Measurements from ENCODE around the gene COPA. TPM values are rescaled to one million over a fixed set of nuclear protein-coding genes. Genes with fewer than 3 reads are reported as not detected.
A peak's percentile ranks its signal among the peaks of the same experiment; 100 is the strongest.

Gene COPA
- total RNA-seq, 1 donor from 2014 or later: 94.8 TPM

DNA sequence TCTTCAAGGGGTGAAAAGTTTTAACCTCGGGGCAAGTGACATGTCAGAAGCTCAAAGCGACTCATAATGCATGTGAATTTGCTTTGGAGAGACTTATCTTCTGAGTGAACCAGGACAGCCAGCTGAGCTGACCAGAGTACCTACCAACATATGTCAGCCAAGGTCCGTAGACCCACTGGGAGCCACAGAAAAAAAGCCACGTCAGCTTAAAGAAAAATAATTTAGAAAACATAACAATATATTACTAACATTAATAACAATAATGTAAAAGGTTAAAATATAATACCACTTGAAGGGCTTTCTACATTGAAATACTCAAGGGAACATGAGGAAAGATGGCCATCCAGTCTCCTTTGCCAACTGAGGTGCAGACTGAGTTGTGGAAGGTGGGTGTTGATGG, 65.1 kb downstream of the COPA start:
- DNase-seq (ENCODE audit: low spot score) (no peak), ATAC-seq (no peak)

DNA sequence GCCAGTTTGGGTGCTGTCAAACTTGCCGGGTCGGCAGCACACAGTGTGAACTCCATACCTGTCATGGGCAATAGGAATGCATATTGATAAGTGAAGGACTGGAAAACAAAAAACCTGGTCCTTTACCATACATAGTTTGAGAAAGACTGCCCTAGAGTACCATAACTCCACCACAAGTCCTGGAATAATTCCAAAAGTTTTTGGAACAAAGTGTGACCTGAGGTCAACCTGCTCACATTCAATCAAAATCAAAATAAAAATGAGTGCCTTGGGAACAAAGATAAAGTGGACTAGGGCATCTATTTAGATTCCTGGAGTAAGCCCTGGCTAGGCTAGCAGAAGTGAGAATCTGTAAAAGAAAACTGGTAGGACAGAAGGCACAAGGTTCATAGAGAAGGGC, 65.7 kb downstream of the COPA start:
- ATAC-seq: peak; percentile 59

DNA sequence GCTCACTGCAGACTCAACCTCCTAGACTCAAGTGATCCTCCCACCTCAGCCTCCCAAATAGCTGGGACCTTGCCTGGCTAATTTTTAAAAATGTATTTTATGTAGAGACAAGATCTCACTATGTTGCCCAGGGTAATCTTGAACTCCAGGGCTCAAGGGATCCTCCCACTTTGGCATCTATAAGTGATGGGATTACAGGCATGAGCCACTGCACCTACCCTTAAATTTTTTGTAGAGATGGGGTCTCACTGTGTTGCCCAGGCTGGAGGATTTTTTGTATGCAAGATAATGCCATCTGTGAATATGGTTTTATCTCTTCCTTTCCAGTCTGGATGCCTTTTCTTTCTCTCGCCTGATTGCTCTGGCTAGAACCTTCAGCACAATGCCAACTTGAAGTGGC, 72.0 kb downstream of the COPA start:
- ATAC-seq: no peak
- no peak for DNase-seq (ENCODE audit: low spot score)

More for the DNA sequence above, 65.7 kb downstream of the COPA start:
- no peak for DNase-seq (ENCODE audit: low spot score)

DNA sequence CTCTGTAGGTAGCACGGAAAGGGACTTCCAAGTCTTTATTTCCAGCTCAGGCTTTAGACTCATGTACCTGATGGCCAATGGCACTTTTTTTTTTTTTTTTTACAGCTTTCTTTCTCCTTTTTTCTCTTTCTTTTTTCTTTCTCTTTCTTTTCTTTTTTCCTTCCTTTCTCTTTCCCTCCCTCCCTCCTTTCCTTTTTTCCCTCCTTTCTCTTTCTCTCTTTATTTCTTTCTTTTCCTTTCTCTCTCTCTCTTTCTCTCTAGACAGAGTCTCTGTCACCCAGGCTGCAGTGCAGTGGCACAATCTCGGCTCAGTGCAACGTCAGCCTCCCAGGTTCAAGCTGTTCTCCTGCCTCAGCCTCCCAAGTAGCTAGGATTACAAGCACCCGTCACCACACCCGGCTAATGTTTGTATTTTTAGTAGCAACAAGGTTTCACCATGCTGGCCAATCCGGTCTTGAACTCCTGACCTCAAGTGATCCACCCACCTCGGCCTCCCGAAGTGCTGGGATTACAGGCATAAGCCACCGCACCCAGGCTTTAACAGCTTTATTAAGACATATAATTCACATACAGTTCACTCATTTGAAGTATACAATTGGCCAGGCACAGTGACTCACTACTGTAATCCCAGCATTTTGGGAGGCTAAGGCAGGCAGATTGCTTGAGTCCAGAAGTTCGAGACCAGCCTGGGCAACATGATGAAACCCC, 75.6 kb downstream of the COPA start:
- no peak for ATAC-seq
- no peak for DNase-seq (ENCODE audit: low spot score)

DNA sequence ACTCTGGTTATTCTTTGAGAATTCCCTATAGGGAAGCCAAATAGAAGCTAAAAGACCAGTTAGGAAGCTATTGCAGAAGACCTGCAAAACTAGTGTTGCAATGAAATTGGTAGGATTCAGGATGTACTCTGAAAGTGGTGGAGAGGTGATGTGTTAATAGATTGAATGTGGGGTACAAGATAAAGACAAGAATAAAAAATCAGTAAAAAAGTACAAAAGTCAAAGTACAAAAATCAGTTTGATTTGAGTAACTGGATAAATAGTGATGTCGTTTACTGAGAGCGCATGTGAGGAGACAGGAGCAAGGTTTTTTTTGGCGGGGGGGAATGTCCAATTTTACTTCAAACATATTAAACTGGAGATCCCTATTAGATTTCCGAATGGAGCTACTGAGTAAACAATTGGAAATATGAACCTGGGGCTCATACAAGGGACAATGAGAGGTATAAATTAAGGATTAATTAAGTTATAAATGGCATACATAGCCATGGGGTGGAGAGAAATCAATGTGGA, 78.2 kb downstream of the COPA start:
- ATAC-seq (peak; percentile 31), DNase-seq (ENCODE audit: low spot score) (peak; percentile 51)

DNA sequence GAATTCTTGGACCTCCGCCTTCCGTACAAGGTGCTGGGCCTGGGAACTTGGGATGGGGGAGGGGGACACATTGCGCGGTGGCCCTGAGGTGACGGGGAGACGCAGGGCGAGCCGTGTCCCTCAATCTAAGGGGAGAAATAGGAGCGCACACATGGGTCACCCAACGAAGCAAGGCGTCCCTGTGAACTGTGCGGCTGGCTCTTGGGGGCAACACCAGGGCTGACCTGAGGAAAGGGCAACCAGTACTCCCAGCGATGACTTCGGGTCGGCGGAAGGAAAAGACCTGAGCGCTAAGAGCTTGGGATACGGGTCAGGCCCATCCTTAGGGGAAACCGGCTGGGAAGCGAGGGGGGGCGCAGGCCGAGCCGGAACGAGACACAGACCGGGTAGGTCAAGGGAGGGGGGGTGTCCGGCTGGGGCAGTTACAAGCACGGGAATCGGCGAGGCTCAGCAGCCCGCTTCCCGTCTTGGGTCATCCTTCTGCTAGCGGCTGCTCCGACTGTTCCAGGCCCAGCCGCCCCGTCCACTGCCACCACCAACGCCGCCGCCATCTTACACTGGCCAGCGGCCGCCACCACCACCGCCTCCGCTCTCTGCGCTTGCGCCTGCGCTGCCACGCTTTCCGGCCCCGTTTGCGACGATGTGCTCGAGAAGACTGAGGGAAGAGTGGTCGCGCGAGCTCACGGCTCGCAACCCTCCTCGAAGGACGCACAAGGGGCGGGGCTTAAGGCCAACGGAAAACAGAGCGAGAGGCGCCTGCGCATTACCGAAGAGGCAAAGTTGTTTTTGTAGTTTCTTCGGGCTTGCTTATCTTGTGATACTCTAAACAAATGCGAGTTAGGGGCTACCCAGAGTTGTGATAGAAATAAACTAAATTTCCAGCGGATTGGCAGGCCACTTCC, 80.9 kb downstream of the COPA start, which contains the start of gene DCAF8:
Gene DCAF8 (minus strand): TSS at position 657 of the 902 bp plus-strand sequence. CDS start 18,541 bp downstream, outside the sequence.
- ATAC-seq: peak; percentile 89
- peak; percentile 99 for DNase-seq (ENCODE audit: low spot score)

DNA sequence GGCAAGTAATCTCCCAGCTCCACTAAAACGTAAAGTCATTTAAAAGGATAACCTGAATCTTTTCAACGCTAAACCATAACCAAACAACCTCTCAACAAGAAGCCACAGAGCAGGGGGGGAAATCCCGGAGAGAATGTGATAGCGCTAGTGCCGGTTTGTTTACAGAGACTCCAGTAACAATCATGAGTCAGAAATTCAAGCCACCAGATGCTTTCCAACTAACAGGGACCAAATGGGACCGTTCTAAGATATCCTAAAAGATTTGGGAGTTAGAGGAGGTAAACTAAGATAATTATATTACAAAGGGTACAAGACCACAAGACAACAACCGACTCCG, 81.5 kb downstream of the COPA start:
- DNase-seq (ENCODE audit: low spot score) (no peak), ATAC-seq (peak; percentile 47)

DNA sequence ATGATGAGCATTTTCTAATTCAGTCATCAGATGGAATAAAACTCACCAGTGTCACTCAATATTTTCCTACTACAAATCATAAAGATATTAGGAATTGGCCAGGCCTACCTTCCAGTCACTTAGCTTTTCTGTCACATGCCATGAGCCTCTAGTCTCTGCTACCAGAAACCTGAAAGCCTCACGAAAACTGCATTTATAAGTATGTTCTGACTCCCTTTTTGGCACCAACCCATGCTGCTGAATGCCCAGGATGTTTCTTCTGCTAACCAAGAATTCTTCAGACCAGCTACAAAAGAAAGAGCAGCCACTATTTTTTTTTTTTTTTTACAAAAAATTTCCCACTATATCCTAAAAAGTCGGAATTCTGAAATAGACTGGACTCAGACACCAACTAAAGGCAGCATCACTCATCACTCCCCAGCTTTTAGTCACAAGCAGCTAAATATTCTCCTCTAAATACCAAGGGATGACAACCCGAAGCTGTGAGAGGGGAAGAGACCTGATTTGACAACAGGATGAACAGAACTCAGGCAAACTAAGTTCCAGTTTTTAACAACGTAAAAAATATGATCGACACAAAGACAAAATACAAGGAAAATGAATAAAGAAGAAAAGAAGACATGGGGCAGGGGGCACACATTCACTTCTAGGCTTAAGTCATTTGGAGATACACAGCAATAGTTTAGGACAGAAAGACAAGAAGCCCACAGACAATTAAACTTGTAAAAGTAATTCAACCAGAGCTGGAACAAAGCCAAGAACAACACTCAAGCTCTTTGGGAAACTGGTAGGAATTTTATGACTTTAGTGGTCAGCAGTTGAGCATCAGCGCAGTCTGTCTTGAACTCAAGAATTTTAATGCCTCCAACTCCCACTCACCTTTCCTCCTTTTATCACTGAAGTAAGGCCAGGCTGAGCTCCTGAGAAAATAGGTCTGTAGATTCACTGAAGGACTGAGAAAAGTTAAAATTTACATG, 82.4 kb downstream of the COPA start:
- ATAC-seq (no peak), DNase-seq (ENCODE audit: low spot score) (no peak)

DNA sequence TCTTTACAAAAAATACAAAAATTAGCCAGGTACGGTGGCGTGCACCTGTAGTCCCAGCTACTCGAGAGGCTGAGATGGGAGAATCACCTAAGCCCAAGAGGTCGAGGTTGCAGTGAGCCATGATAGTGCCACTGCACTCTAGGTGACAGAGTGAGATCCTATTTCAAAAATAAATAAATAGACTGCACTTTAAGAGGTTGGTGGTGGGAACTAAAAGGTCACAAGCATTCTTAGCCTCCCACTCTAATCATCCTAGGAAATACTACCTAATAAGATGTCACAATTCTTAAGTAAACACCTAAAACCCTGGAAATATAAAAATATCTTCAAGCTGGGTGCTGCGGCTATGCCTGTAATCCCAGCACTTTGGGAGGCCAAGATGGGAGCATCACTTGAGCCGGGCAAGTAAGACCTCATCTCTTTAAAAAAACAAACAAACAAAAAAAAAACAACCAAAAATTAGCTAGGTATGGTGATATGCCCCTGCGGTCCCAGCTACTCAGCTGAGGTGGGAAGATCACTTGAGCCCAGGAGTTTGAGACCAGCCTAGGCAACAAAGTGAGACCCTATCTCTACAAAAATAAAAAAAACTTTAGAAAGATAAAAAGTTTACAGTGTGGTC, 84.8 kb downstream of the COPA start:
- no peak for DNase-seq (ENCODE audit: low spot score)
- no peak for ATAC-seq

DNA sequence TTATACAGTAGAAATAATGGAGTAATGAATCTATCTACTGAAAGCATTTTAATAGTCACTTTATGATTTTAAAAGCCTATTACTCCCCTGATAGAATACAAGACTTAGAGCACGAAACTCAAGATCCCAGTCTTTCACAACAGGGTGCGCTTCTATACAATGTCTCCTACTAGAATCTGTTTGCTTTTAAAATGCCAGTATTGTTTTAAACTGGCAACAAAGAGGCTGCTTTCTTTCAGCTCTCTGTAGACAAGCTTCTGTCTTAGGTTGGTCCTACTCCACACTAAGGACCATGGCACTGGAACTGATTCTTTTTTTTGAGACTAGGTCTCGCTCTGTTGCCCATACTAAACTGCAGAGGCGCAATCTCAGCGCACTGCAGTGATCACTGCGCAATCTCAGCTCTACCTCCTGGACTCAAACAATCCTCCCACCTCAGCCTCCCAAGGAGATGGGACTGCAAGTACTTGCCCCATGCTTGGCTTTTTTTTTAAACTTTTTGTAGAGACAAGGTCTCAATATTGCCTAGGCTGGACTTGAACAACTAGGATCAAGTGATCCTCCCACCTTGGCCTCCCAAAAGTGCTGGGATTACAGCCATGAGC, 85.5 kb downstream of the COPA start:
- ATAC-seq: no peak
- no peak for DNase-seq (ENCODE audit: low spot score)

DNA sequence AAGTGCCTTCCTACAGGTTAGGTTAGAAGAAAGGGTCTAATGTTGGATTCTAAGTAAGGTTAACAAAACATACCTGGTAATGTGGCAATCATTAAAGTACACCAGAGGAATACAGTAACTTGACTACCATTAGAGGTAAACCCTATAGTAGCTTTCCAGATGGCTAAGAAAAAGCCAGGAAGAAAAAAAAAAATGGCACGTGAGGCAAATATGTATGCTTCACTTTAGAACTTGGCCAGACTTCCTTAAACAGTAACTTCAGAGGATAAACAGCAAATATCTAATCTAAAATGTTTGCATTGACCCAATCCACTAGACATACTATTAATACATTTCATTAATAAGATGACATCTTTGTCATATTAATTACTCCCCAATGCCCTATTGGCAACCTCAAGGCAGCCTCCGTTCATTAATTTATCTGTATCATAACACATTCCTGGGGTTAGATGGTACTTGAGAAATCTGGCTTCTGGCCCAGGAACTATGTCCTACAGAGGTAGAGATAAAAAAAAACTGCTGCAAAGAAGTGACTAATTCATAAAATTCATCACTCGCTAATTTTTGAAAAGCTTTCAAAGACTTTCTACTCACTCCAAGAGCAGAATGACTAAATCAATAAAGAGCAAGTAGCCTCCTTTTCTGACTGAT, 86.5 kb downstream of the COPA start:
- DNase-seq (ENCODE audit: low spot score): no peak
- ATAC-seq: no peak

DNA sequence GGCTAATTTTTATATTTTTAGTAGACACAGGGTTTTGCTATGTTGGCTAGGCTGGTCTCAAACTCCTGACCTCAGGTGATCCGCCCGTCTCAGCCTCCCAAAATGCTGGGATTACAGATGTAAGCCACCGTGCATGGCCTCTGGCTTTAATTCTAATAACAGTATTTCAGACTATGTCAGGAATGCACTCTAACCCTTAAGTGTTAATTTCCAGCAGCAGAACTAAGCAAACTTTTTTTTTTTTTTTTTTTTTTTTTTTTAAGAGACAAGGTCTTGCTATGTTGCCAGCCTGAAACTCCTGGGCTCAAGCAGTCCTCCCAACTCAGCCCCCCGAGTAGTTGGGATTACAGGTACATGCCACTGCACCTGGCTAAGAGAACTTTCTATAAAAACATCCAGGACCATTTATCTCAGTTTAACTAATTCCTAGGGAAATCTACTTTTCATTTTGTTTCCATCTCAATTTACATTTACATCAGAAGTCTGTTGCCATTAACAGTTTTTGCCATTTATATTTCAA, 87.2 kb downstream of the COPA start:
- no peak for ATAC-seq

DNA sequence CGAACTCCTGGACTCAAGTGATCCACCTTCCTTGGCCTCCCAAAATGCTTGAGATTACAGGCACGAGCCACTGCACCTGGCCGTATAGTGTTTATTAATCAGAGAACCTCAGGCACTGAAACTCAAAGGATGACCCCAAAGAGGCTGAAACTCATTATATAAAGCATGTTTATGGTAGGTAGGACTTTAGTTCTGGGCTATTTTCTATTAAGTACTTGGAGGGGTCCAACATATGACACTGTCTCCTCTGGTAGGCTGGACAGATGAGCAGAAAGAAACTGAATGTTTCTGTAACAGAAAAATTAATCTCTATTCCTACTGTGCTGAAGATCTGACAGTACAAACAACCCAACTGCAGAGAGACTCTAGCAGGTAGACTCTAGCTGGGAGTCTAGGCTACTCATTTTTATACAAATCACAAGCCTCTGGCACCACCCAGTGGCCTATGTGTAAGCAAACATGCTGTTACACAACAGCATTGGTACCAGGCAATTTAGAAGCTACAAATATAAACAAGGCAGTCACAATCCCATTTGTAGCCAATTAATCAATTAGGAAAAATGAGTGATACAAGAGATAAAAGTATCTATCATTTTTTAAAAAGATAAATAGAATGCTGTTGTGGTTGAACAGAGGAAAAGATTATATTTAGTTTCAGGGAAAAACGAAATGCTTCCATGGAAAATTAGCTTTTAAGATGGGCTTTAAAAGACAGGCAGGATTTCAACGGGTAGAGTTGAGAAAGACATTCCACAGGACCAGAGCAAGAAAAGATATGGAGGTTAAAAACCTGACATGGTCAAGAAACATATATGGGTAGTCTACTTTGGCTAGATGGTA, 91.1 kb downstream of the COPA start:
- peak; percentile 71 for DNase-seq (ENCODE audit: low spot score)

More for the DNA sequence above, 87.2 kb downstream of the COPA start:
- no peak for DNase-seq (ENCODE audit: low spot score)

DNA sequence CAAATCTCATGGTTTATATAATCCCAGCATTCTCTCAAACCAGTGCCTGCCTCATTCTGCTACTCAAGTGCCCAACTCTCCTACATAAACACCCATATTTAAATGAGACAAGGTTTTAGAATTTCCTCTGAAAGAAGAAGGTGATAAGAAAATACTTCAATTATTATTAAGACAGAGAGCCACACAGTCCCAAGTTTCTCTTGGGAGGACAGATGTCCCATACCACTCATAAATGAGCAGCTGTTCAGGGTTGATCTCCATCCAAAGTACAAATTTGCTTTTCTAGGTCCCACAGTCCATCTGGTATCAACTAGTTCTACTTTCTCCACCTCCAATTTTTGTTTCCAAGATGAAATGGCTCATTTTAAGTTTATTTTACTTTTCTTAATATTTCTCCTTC, 92.0 kb downstream of the COPA start:
- DNase-seq (ENCODE audit: low spot score) (no peak), ATAC-seq (peak; percentile 72)

More for the DNA sequence above, 91.1 kb downstream of the COPA start:
- peak; percentile 94 for ATAC-seq

DNA sequence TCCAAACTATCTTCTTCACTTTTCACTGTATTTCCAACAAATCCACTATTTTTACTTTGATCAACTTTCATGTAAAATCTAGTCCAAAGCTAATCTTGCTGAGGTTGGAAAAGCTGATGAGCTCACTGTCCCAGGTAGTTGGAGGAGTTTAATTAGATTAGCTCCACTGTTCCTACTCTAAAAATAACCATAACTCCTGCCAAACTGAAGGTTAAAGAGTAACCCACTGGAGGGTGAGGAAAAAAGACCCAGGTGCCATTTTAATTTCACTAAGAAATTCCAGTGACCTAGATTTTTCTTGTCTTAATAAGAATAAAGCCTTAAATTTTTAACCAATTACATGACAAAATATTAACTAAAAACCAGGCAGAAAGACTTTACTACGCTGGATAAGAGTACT, 96.0 kb downstream of the COPA start:
- DNase-seq (ENCODE audit: low spot score) (no peak), ATAC-seq (peak; percentile 71)

DNA sequence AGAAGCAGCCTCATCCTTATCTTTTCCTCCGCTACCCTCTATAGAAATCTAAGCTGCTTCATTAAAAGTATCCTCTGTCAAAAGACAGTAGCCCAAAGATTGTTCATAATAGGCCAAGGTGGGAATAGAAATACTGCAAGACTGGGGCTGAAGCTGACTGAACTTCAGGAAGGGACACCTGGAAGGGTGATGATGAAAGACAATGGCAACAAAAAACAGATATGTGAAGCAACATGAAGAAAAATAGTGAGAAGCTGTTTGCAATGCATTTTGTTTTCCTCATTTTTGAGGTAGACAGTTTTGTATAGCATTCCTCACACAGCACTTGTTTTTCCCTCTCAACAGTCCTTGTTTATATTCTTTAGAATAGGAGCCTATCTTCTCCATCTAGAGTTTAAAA, 97.6 kb downstream of the COPA start:
- DNase-seq (ENCODE audit: low spot score): no peak
- ATAC-seq: no peak

DNA sequence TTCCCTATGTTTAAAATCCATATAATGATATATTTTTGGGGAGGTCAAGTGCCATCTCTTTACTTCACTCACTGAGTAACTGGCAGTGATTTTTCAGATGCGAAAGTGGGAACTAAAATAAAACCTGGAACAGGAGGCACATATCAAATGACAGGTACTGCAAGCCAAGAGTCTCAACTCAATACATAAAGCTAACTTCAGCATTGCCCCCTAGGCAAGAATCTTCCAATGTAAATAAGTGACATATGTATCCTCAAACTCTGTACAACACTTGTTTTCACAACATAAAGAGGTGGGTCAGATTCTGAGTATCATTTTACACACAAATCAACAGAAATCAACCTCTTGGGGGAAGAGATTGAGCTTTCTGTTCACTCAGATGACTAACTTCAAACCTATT, 98.8 kb downstream of the COPA start:
- no peak for ATAC-seq
- no peak for DNase-seq (ENCODE audit: low spot score)

DNA sequence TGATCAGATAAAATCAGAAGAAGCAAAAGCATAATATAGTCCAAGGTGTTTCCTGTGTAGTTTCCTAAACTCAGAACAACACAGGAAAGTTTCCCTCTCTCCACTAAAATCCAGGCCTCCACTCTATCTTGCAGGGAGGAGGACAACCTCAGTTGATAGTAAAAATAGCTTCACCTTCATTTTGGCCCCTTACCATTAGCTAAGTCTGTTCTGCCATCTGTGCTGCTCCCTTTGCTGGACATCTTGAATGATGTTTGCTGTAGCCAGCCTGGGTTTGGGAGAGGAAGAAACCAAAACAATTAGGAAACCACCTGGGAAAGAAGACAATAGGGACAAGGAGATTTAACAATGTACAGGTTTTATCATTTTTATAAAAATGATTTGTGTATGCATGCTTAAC, 99.3 kb downstream of the COPA start:
- no peak for ATAC-seq

More for the DNA sequence above, 99.3 kb downstream of the COPA start:
- no peak for DNase-seq (ENCODE audit: low spot score)
